IMR-90 (cell line): ENCODE results near the gene DOCK9. TPM values are rescaled to one million over a fixed set of nuclear protein-coding genes. Genes with fewer than 3 reads are reported as not detected.

Experiments used
- ATAC-seq: fragments of 200-7000 bp; cut with Tn5 transposase; 2 replicates; pipeline ENCODE4 v1.9.1; 2020; ENCODE audit warnings: low read depth, mild to moderate bottlenecking, moderate library complexity
- BruUV-seq: library from RNA; stranded (reverse); fragments of 400-500 nt; replicated peaks from 2 replicates; lab custom pipeline; 2021; lab: Mats Ljungman, UMichigan
- CTCF ChIA-PET: fragments of 300-600 bp; formaldehyde crosslinking; extraction: SDS; loops from one replicate; lab custom pipeline; 2021; ENCODE audit warnings: antibody characterized with exemption; lab: Yijun Ruan, JAX
- POLR2A ChIA-PET: fragments of 300-600 bp; sonication (Branson Sonifier 250); formaldehyde crosslinking; loops from one replicate; lab custom pipeline; 2022; ENCODE audit warnings: antibody characterized with exemption; ENCODE audit not compliant: unreplicated experiment; lab: Charles Lee
- DNase-seq: peaks from one replicate; pipeline ENCODE4 v3.0.0; 2013
- H2AFZ ChIP-seq: replicated peaks from 2 replicates; pipeline ENCODE3; 2013; ENCODE audit warnings: low read length, mild to moderate bottlenecking; ENCODE audit not compliant: poor library complexity
- H2AK5ac ChIP-seq: 2 replicates; pipeline ENCODE4 v1.6.1; 2013; ENCODE audit warnings: low read depth, low read length, inconsistent platforms
- H2AK9ac ChIP-seq: replicated peaks from 2 replicates; pipeline ENCODE3; 2013; ENCODE audit warnings: mild to moderate bottlenecking, low read depth, low read length, moderate library complexity; ENCODE audit not compliant: poor library complexity
- H2BK120ac ChIP-seq: 2 replicates; pipeline ENCODE4 v1.6.1; 2013; ENCODE audit warnings: low read depth, low read length, inconsistent platforms
- H2BK15ac ChIP-seq: 3 replicates; pipeline ENCODE4 v1.6.1; 2013; ENCODE audit warnings: low read depth, low read length, inconsistent platforms
- H2BK20ac ChIP-seq: 2 replicates; pipeline ENCODE4 v1.6.1; 2013; ENCODE audit warnings: low read depth, mild to moderate bottlenecking, inconsistent platforms, low read length, moderate library complexity
- H2BK5ac ChIP-seq: 2 replicates; pipeline ENCODE4 v1.6.1; 2013; ENCODE audit warnings: mild to moderate bottlenecking, low read depth, low read length, inconsistent platforms; ENCODE audit not compliant: poor library complexity, severe bottlenecking
- H3K14ac ChIP-seq: replicated peaks from 2 replicates; pipeline ENCODE4 v1.6.1; 2013; ENCODE audit warnings: low read depth, low read length, inconsistent platforms
- H3K18ac ChIP-seq: 2 replicates; pipeline ENCODE4 v1.6.1; 2013; ENCODE audit warnings: low read depth, low read length, control low read depth
- H3K23ac ChIP-seq: 2 replicates; pipeline ENCODE4 v1.6.1; 2013; ENCODE audit warnings: low read depth, low read length, inconsistent platforms
- H3K27ac ChIP-seq: 2 replicates; pipeline ENCODE4 v1.5.1; 2013; ENCODE audit warnings: mild to moderate bottlenecking, control low read depth, low read length; ENCODE audit not compliant: insufficient read depth
- H3K27me3 ChIP-seq: 2 replicates; pipeline ENCODE4 v1.6.1; 2013; ENCODE audit warnings: low read length; ENCODE audit not compliant: control insufficient read depth, insufficient read depth
- H3K36me3 ChIP-seq: 2 replicates; pipeline ENCODE4 v1.6.1; 2013; ENCODE audit warnings: low read length, mixed read lengths; ENCODE audit not compliant: control insufficient read depth, insufficient read depth
- H3K4ac ChIP-seq: 2 replicates; pipeline ENCODE4 v1.6.1; 2013; ENCODE audit warnings: low read depth, low read length, inconsistent platforms
- H3K4me1 ChIP-seq: 2 replicates; pipeline ENCODE4 v1.6.1; 2013; ENCODE audit warnings: low read length, mixed read lengths; ENCODE audit not compliant: control insufficient read depth, insufficient read depth
- H3K4me2 ChIP-seq: 2 replicates; pipeline ENCODE4 v1.6.1; 2013; ENCODE audit warnings: low read depth, mild to moderate bottlenecking, control low read depth, low read length, moderate library complexity
- H3K4me3 ChIP-seq: 2 replicates; pipeline ENCODE4 v1.5.1; 2013; ENCODE audit warnings: low read depth, mild to moderate bottlenecking, control low read depth, low read length, moderate library complexity; ENCODE audit not compliant: insufficient read depth
- H3K56ac ChIP-seq: 2 replicates; pipeline ENCODE4 v1.6.1; 2013; ENCODE audit warnings: low read length, inconsistent platforms; ENCODE audit not compliant: insufficient read depth; ENCODE audit errors: extremely low read depth
- H3K79me1 ChIP-seq, 2 experiments: 2 replicates each; pipeline ENCODE4 v1.6.1; 2013; ENCODE audit warnings: low read length in 2 of 2, inconsistent platforms in 1 of 2, low read depth in 1 of 2
- H3K9ac ChIP-seq: 2 replicates; pipeline ENCODE4 v1.6.1; 2013; ENCODE audit warnings: low read depth, low read length, control low read depth
- H3K9me1 ChIP-seq: 2 replicates; pipeline ENCODE4 v1.6.1; 2013; ENCODE audit warnings: low read length, inconsistent platforms; ENCODE audit not compliant: insufficient read depth
- H3K9me3 ChIP-seq: 2 replicates; pipeline ENCODE4 v1.6.1; 2013; ENCODE audit warnings: low read length; ENCODE audit not compliant: control insufficient read depth, insufficient read depth
- H4K20me1 ChIP-seq: 2 replicates; pipeline ENCODE4 v1.6.1; 2013; ENCODE audit warnings: low read length, inconsistent platforms; ENCODE audit not compliant: insufficient read depth
- H4K5ac ChIP-seq: 2 replicates; pipeline ENCODE4 v1.6.1; 2013; ENCODE audit warnings: mild to moderate bottlenecking, low read depth, low read length, control low read depth
- H4K8ac ChIP-seq, 2 experiments: 2 replicates each; pipeline ENCODE4 v1.6.1; 2013; ENCODE audit warnings: low read depth in 2 of 2, low read length in 2 of 2, control low read depth in 1 of 2, inconsistent platforms in 1 of 2
- H4K91ac ChIP-seq: 2 replicates; pipeline ENCODE4 v1.6.1; 2013; ENCODE audit warnings: low read depth, low read length, inconsistent platforms; ENCODE audit not compliant: insufficient read depth
- CEBPB ChIP-seq: IDR thresholded peaks from 2 replicates; pipeline ENCODE4 v1.6.1; 2012; ENCODE audit warnings: low read depth, low read length, improper control_type of control experiment
- MAZ ChIP-seq: IDR thresholded peaks from 2 replicates; pipeline ENCODE4 v1.6.1; 2012; ENCODE audit warnings: low read depth, mild to moderate bottlenecking, low read length, improper control_type of control experiment, moderate library complexity, borderline replicate concordance
- POLR2A ChIP-seq: IDR thresholded peaks from 2 replicates; pipeline ENCODE4 v1.6.1; 2012; ENCODE audit warnings: mild to moderate bottlenecking, low read depth, low read length
- WGBS, 2 experiments: methylation state at CpG; one replicate each; pipeline versions ENCODE4 v1.1.5 to v1.1.7; 2013; ENCODE audit warnings: missing lambda C conversion rate in 2 of 2; ENCODE audit not compliant: insufficient read length in 1 of 2; ENCODE audit errors: extremely low coverage in 2 of 2; 5-methylcytosine and 5-hydroxymethylcytosine counted together
- dilution Hi-C: fragments of 300-500 bp; cut with HindIII; formaldehyde crosslinking; loops from one replicate; pipeline ENCODE4 v1.14.3; 2018; ENCODE audit warnings: low sequenced_read_pairs; ENCODE audit not compliant: unreplicated experiment
- in situ Hi-C: fragments of 300-500 bp; cut with MboI; formaldehyde crosslinking; loops from 3 replicates; pipeline ENCODE4 v1.14.3; 2019; ENCODE audit warnings: low sequenced_read_pairs, inconsistent platforms, mixed read lengths
- intact Hi-C: fragments of 100-400 bp; cut with micrococcal nuclease; formaldehyde crosslinking; loops from 2 replicates; pipeline ENCODE4 v1.10.0; 2022
- polyA plus RNA-seq, 3 experiments: library from polyadenylated mRNA; depleted of rRNA; stranded (reverse); fragments of >200 nt; gene quantifications; 2 replicates each; pipeline ENCODE4 v1.2.3, GENCODE V29; 2012; ENCODE audit warnings: low replicate concordance in 1 of 3
- total RNA-seq: library from RNA; depleted of rRNA; stranded (reverse); fragments of >200 nt; gene quantifications from 2 replicates; pipeline ENCODE4 v1.2.3, GENCODE V29; 2012
- TF ChIP-seq, protein P1 (sequence below): fragments of 150-350 bp; IDR thresholded peaks from 2 replicates; pipeline ENCODE4 v1.6.1; 2017; ENCODE audit warnings: mild to moderate bottlenecking, antibody characterized with exemption, low read length, low read depth

The DOCK9 gene
- total and polyA plus RNA-seq, 2 of the 4 experiments (the other 2 are of a cell fraction) = 4.8 to 7.2 TPM

DNA sequence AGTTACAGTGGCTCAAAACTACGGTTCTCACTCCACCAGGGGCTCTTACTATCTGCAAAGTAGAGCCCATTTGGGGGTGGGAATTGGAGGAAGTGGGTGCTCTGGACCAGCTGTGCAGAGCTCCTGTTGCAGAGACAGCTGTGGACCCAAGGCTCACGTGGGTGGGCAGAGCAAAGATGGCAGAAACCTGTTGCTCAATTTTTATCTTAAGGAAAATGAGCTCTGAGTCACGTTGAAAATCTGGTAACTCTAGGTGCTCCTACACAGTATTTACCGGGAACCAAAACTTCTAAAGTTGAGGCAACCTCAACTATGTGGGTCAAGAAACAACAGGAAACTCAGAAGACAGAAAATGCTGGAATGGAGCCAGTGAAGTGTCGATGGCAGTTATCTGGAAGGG is 195.2 kb downstream of the DOCK9 start:
- DNase-seq = no peak

More for the DNA sequence above, 195.2 kb downstream of the DOCK9 start:
- Histone ChIP-seq H2BK5ac (no peak overlapping the region), H3K9ac (no peak overlapping the region), H2BK15ac (no peak overlapping the region), H3K4me2 (no peak overlapping the region), H4K5ac (no peak overlapping the region), H2AK5ac (no peak overlapping the region), H3K4me1 (no peaks in the 10 kb centered on the region), H3K4ac (no peak overlapping the region), H3K4me3 (no peak overlapping the region), H3K56ac (no peak overlapping the region), H3K27me3 (peaks cover 43% of the 10 kb centered on the region), H3K18ac (no peak overlapping the region), H3K36me3 (no peaks in the 10 kb centered on the region), H4K20me1 (no peaks in the 10 kb centered on the region), H4K91ac (no peak overlapping the region), H3K27ac (no peak overlapping the region), H3K9me3 (no peaks in the 10 kb centered on the region; the same call in 1 of the 2 replicates), H2BK120ac (no peak overlapping the region), H3K79me1 (no peaks in the 10 kb centered on the region), H2BK20ac (no peak overlapping the region), H2AK9ac (no peak overlapping the region), H3K14ac (no peak overlapping the region), H2AFZ (peak overlapping the region; percentile 11), H4K8ac (no peak overlapping the region), H3K9me1 (no peaks in the 10 kb centered on the region; the same call in 1 of the 2 replicates), H3K23ac (no peak overlapping the region)
- BruUV-seq = no TSS peak
- no peak for ATAC-seq
- ChIA-PET POLR2A (no interaction called here), CTCF (no interaction called here)
- dilution Hi-C loops = no loop called here
- in situ Hi-C loops = no loop called here
- WGBS, 2 experiments = no CpG with 5 or more reads among the region's 5 CpGs
- intact Hi-C loops = no loop called here
- TF ChIP-seq, protein P1, sequence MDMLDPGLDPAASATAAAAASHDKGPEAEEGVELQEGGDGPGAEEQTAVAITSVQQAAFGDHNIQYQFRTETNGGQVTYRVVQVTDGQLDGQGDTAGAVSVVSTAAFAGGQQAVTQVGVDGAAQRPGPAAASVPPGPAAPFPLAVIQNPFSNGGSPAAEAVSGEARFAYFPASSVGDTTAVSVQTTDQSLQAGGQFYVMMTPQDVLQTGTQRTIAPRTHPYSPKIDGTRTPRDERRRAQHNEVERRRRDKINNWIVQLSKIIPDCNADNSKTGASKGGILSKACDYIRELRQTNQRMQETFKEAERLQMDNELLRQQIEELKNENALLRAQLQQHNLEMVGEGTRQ = no peak
- TF ChIP-seq POLR2A (no peak), MAZ (no peak), CEBPB (peak; percentile 18; the same call in 1 of the 2 replicates)
